H1 (cell line): ENCODE results near the gene SCUBE2. TPM values are rescaled to one million over a fixed set of nuclear protein-coding genes. Genes with fewer than 3 reads are reported as not detected.

Source experiments
- CTCF ChIA-PET: fragments of 300-600 bp; sonication (Branson Sonifier 250); formaldehyde crosslinking; loops from one replicate; lab custom pipeline; 2021; ENCODE audit not compliant: partially characterized antibody; lab: Charles Lee
- POLR2A ChIA-PET: fragments of 300-600 bp; sonication (Branson Sonifier 250); formaldehyde crosslinking; loops from one replicate; lab custom pipeline; 2021; ENCODE audit warnings: inconsistent platforms; ENCODE audit not compliant: partially characterized antibody; lab: Charles Lee
- DNase-seq, 2 experiments: peaks; one replicate each; pipeline versions ENCODE4 v3.0.0 to v3.0.0-alpha.2; 2010 to 2022; ENCODE audit warnings: low spot score in 2 of 2, low read depth in 1 of 2, mixed read lengths in 1 of 2
- FAIRE-seq: peaks from 2 replicates; lab custom pipeline; 2011; peaks lifted over from hg19 to GRCh38; lab: Jason Lieb, UNC
- H2AFZ ChIP-seq: 2 replicates; pipeline ENCODE4 v1.8.1; 2012; ENCODE audit warnings: low read length, inconsistent platforms
- H2AK5ac ChIP-seq: 2 replicates; pipeline ENCODE4 v1.6.1; 2013; ENCODE audit warnings: low read depth, low read length
- H2BK120ac ChIP-seq: replicated peaks from 2 replicates; pipeline ENCODE3; 2013; ENCODE audit warnings: low read depth, low read length, inconsistent platforms
- H2BK12ac ChIP-seq: 2 replicates; pipeline ENCODE4 v1.6.1; 2013; ENCODE audit warnings: low read depth, low read length
- H2BK15ac ChIP-seq: 2 replicates; pipeline ENCODE4 v1.6.1; 2013; ENCODE audit warnings: low read length
- H2BK20ac ChIP-seq: 2 replicates; pipeline ENCODE4 v1.6.1; 2013; ENCODE audit warnings: low read length
- H2BK5ac ChIP-seq: 2 replicates; pipeline ENCODE4 v1.6.1; 2013; ENCODE audit warnings: low read depth, low read length
- H3K14ac ChIP-seq: 2 replicates; pipeline ENCODE4 v1.6.1; 2013; ENCODE audit warnings: inconsistent platforms; ENCODE audit not compliant: insufficient read length
- H3K18ac ChIP-seq: 2 replicates; pipeline ENCODE4 v1.6.1; 2013; ENCODE audit warnings: low read length; ENCODE audit errors: extremely low read depth
- H3K23ac ChIP-seq: 2 replicates; pipeline ENCODE4 v1.6.1; 2013; ENCODE audit warnings: inconsistent platforms; ENCODE audit not compliant: insufficient read length
- H3K23me2 ChIP-seq: 2 replicates; pipeline ENCODE4 v1.6.1; 2013; ENCODE audit warnings: low read depth, low read length
- H3K27ac ChIP-seq: 2 replicates; pipeline ENCODE4 v1.6.1; 2011; ENCODE audit warnings: low read depth, low read length, inconsistent platforms
- H3K27me3 ChIP-seq, 4 experiments: replicated peaks in 1 of 4; 1 replicate in 1 of 4; 2 replicates in 3 of 4; pipeline versions ENCODE4 v1.6.1 to v1.8.1; 2011 to 2013; ENCODE audit warnings: low read length in 3 of 4, mild to moderate bottlenecking in 3 of 4, inconsistent platforms in 2 of 4, mixed read lengths in 2 of 4, moderate library complexity in 1 of 4; ENCODE audit not compliant: control insufficient read depth in 3 of 4, insufficient read depth in 3 of 4; ENCODE audit errors: extremely low read depth in 1 of 4
- H3K36me3 ChIP-seq, 4 experiments: 2 replicates each; pipeline versions ENCODE4 v1.6.1 to v1.8.1; 2011 to 2013; ENCODE audit warnings: mild to moderate bottlenecking in 4 of 4, low read length in 3 of 4, moderate library complexity in 2 of 4, control low read depth in 1 of 4, inconsistent platforms in 1 of 4; ENCODE audit not compliant: insufficient read depth in 4 of 4, control insufficient read depth in 2 of 4
- H3K4ac ChIP-seq: replicated peaks from 2 replicates; pipeline ENCODE3; 2013; ENCODE audit warnings: low read length, low read depth, mixed read lengths, inconsistent platforms; ENCODE audit not compliant: insufficient read length
- H3K4me1 ChIP-seq, 4 experiments: replicated peaks in 1 of 4; 1 replicate in 1 of 4; 2 replicates in 3 of 4; pipeline versions ENCODE4 v1.6.1 to v1.8.1; 2011 to 2013; ENCODE audit warnings: low read length in 3 of 4, inconsistent platforms in 2 of 4, mixed read lengths in 1 of 4; ENCODE audit not compliant: insufficient read depth in 4 of 4, control insufficient read depth in 3 of 4
- H3K4me2 ChIP-seq, 2 experiments: 2 replicates each; pipeline versions ENCODE4 v1.6.1 to v1.8.1; 2011 to 2013; ENCODE audit warnings: low read depth in 2 of 2, low read length in 2 of 2, control low read depth in 1 of 2, inconsistent platforms in 1 of 2, mild to moderate bottlenecking in 1 of 2; ENCODE audit not compliant: insufficient read depth in 1 of 2
- H3K4me3 ChIP-seq, 4 experiments: fragments of 200-600, 300-600 bp in 1 of 4; sonication (generic), shearing (Covaris generic), sonication (Bioruptor Twin) in 1 of 4; 2 replicates each; pipeline versions ENCODE4 v1.5.1 to v1.8.1; 2011 to 2016; ENCODE audit warnings: low read length in 4 of 4, low read depth in 3 of 4, control low read depth in 2 of 4, inconsistent platforms in 2 of 4, mild to moderate bottlenecking in 2 of 4, mixed read lengths in 1 of 4, moderate library complexity in 1 of 4; ENCODE audit not compliant: insufficient read depth in 2 of 4; ENCODE audit errors: extremely low read depth in 1 of 4
- H3K56ac ChIP-seq: replicated peaks from 2 replicates; pipeline ENCODE3; 2013; ENCODE audit warnings: low read depth, mild to moderate bottlenecking, mixed read lengths, low read length, inconsistent platforms; ENCODE audit not compliant: insufficient read length
- H3K79me1 ChIP-seq: 2 replicates; pipeline ENCODE4 v1.6.1; 2013; ENCODE audit warnings: low read depth, low read length, control low read depth
- H3K79me2 ChIP-seq, 2 experiments: 2 replicates each; pipeline versions ENCODE4 v1.6.1 to v1.8.1; 2012 to 2013; ENCODE audit warnings: low read length in 2 of 2, mild to moderate bottlenecking in 2 of 2, inconsistent platforms in 1 of 2; ENCODE audit not compliant: insufficient read depth in 2 of 2, control insufficient read depth in 1 of 2
- H3K9ac ChIP-seq, 4 experiments: replicated peaks in 1 of 4; 1 replicate in 1 of 4; 2 replicates in 3 of 4; pipeline versions ENCODE4 v1.6.1 to v1.8.1; 2011 to 2013; ENCODE audit warnings: low read depth in 3 of 4, low read length in 3 of 4, control low read depth in 2 of 4, mild to moderate bottlenecking in 2 of 4, moderate library complexity in 2 of 4, inconsistent platforms in 1 of 4; ENCODE audit errors: extremely low read depth in 1 of 4
- H3K9me3 ChIP-seq, 2 experiments: 2 replicates each; pipeline versions ENCODE4 v1.6.1 to v1.8.1; 2012 to 2013; ENCODE audit warnings: mild to moderate bottlenecking in 2 of 2, moderate library complexity in 2 of 2, control low read depth in 1 of 2, inconsistent platforms in 1 of 2, low read depth in 1 of 2, low read length in 1 of 2, mixed read lengths in 1 of 2; ENCODE audit not compliant: insufficient read depth in 2 of 2
- H4K20me1 ChIP-seq, 2 experiments: replicated peaks in 1 of 2; 2 replicates each; pipeline versions ENCODE3 to v1.8.1; 2011 to 2013; ENCODE audit warnings: inconsistent platforms in 2 of 2, low read length in 2 of 2, mild to moderate bottlenecking in 1 of 2; ENCODE audit not compliant: insufficient read depth in 2 of 2, control insufficient read depth in 1 of 2
- H4K5ac ChIP-seq: 2 replicates; pipeline ENCODE4 v1.6.1; 2013; ENCODE audit warnings: low read length, low read depth, mixed read lengths, inconsistent platforms; ENCODE audit not compliant: insufficient read length
- H4K8ac ChIP-seq: 2 replicates; pipeline ENCODE4 v1.8.0; 2013; ENCODE audit warnings: mild to moderate bottlenecking, moderate library complexity, low read length, inconsistent platforms; ENCODE audit not compliant: insufficient read depth; ENCODE audit errors: extremely low read depth
- H4K91ac ChIP-seq: replicated peaks from 2 replicates; pipeline ENCODE3; 2013; ENCODE audit warnings: low read length, mixed read lengths, inconsistent platforms; ENCODE audit not compliant: insufficient read length
- BRCA1 ChIP-seq: IDR thresholded peaks from 2 replicates; pipeline ENCODE4 v1.6.1; 2012; ENCODE audit warnings: low read depth, low read length, improper control_type of control experiment
- CBX5 ChIP-seq: fragments of 300-800, 300-1000 bp; sonication (generic); IDR thresholded peaks from 2 replicates; pipeline ENCODE4 v1.7.1; 2016; ENCODE audit warnings: antibody characterized with exemption, low read length, low read depth
- FOSL1 ChIP-seq: IDR thresholded peaks from 2 replicates; pipeline ENCODE4 v1.6.1; 2011; ENCODE audit warnings: mild to moderate bottlenecking, low read depth, low read length, moderate library complexity; ENCODE audit not compliant: insufficient read depth
- HDAC2 ChIP-seq, 2 experiments: fragments of 300-600 bp in 1 of 2; sonication (generic) in 1 of 2; IDR thresholded peaks; 2 replicates each; pipeline ENCODE4 v1.6.1; 2011 to 2012; ENCODE audit warnings: low read depth in 2 of 2, low read length in 2 of 2, mild to moderate bottlenecking in 2 of 2, moderate library complexity in 2 of 2, borderline replicate concordance in 1 of 2, inconsistent platforms in 1 of 2
- KDM5A ChIP-seq: fragments of 200-600 bp; IDR thresholded peaks from 2 replicates; pipeline ENCODE4 v1.7.1; 2012; ENCODE audit warnings: mild to moderate bottlenecking, low read length, inconsistent platforms, mixed read lengths
- PHF8 ChIP-seq: fragments of 200-600 bp; sonication (generic); conservative IDR thresholded peaks from 2 replicates; pipeline ENCODE4 v1.7.1; 2012; ENCODE audit warnings: low read depth, mild to moderate bottlenecking, inconsistent platforms, low read length, moderate library complexity
- RXRA ChIP-seq: IDR thresholded peaks from 2 replicates; pipeline ENCODE4 v1.6.1; 2011; ENCODE audit warnings: low read depth, mild to moderate bottlenecking, low read length, moderate library complexity; ENCODE audit not compliant: insufficient read depth
- TAF1 ChIP-seq: IDR thresholded peaks from 2 replicates; pipeline ENCODE4 v1.6.1; 2011; ENCODE audit warnings: mild to moderate bottlenecking, low read depth, low read length
- TBP ChIP-seq: IDR thresholded peaks from 2 replicates; pipeline ENCODE4 v1.6.1; 2011; ENCODE audit warnings: low read depth, low read length, improper control_type of control experiment
- TEAD4 ChIP-seq: IDR thresholded peaks from 2 replicates; pipeline ENCODE4 v1.6.1; 2012; ENCODE audit warnings: low read depth, low read length, inconsistent platforms, mixed read lengths
- WGBS, 2 experiments: shearing (Covaris generic) in 1 of 2; methylation state at CpG; one replicate each; pipeline versions ENCODE4 v1.1.6 to v1.1.7; 2013 to 2015; ENCODE audit warnings: low lambda C conversion rate in 2 of 2, mixed read lengths in 2 of 2, inconsistent platforms in 1 of 2, low coverage in 1 of 2, missing lambda C conversion rate in 1 of 2; ENCODE audit not compliant: insufficient replicate concordance in 2 of 2, insufficient coverage in 1 of 2, insufficient read length in 1 of 2; ENCODE audit errors: extremely low coverage in 1 of 2, missing lambda C conversion rate in 1 of 2; 5-methylcytosine and 5-hydroxymethylcytosine counted together
- polyA plus RNA-seq, 7 experiments: library from polyadenylated mRNA; depleted of rRNA in 3 of 7; stranded (reverse) in 5 of 7; unstranded in 2 of 7; fragments of >200 nt in 5 of 7; fragments of 200-250 nt in 2 of 7; gene quantifications; 1 replicate in 5 of 7; 2 replicates in 1 of 7; 4 replicates in 1 of 7; pipeline versions ENCODE4 v1.2.1 to v1.2.3, GENCODE V29; 2011 to 2013; ENCODE audit warnings: missing spikeins in 2 of 7, mixed read lengths in 2 of 7
- total RNA-seq: library from RNA; stranded (reverse); fragmentation: NEBNext Ultra II Directional; extraction: Animal tissue kit (Norgen Biotek cat#: 25700); gene quantifications from 2 replicates; pipeline ENCODE4 v1.2.1, GENCODE V29; 2021
- TF ChIP-seq, protein P1 (sequence below): IDR thresholded peaks from 2 replicates; pipeline ENCODE4 v1.6.1; 2012; ENCODE audit warnings: inconsistent platforms
- TF ChIP-seq, protein P2 (sequence below): IDR thresholded peaks from 2 replicates; pipeline ENCODE4 v1.6.1; 2012; ENCODE audit warnings: low read length, inconsistent platforms

SCUBE2 gene
- total and polyA plus RNA-seq, 2 of the 8 experiments (the other 6 are each of a cell fraction or from before 2014, with no cell fraction given) = 0.29 to 1.2 TPM

DNA sequence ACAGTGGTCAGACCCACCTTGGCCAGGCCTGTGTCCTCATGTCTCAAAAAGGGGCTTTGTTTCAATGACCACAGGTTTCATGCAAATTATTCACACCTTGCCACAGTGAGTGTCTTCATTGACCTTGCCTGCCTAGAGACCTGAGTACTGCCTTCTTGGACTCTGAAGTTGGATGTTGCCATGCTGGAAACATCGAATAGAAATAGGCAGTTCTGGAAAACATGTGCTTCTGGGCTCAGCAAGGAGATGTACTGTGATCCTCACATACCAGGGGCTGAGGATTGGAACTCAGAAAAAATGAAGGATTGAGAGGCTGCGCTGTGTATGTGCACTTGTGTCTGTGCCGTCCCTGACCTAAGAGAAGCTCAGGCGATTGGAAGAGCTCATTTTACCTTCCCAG lies 78.0 kb downstream of the SCUBE2 start:
- Histone ChIP-seq H4K91ac (no peak overlapping the region), H3K4ac (no peak overlapping the region), H3K23ac (no peak overlapping the region), H4K20me1 (no peaks in the 10 kb centered on the region), H3K79me1 (no peaks in the 10 kb centered on the region), H3K79me2 (no peaks in the 10 kb centered on the region), H2AK5ac (no peak overlapping the region), H3K23me2 (no peaks in the 10 kb centered on the region; the same call in 1 of the 2 replicates), H3K27me3 (no peaks in the 10 kb centered on the region), H2BK20ac (no peak overlapping the region), H3K56ac (no peak overlapping the region), H3K27ac (no peak overlapping the region), H3K4me2 (no peak overlapping the region), H3K9me3 (no peaks in the 10 kb centered on the region), H3K36me3 (no peaks in the 10 kb centered on the region), H2BK12ac (no peak overlapping the region), H3K18ac (no peak overlapping the region), H2BK15ac (no peak overlapping the region), H4K8ac (no peak overlapping the region), H3K14ac (no peak overlapping the region), H3K4me3 (no peak overlapping the region), H2AFZ (no peak overlapping the region), H2BK5ac (no peak overlapping the region), H3K4me1 (no peaks in the 10 kb centered on the region), H2BK120ac (no peak overlapping the region), H4K5ac (no peak overlapping the region), H3K9ac (no peak overlapping the region; a peak in 1 of 7 replicates)
- DNase-seq = no peak
- WGBS, 2 experiments = 92% methylated on average over 4 of the region's 4 CpGs; no CpG with 5 or more reads in 1 of the 2 experiments
- POLR2A ChIA-PET = no interaction called here
- FAIRE-seq = no peak
- CTCF ChIA-PET = interaction anchor here (0.5 to 7.6 kb wide), 11 partner anchors 7 to 483 kb away, joined by 3 to 90 read pairs (median 4); no protein-coding TSS in a partner anchor
- no peak for TF ChIP-seq FOSL1
- TF ChIP-seq PHF8 = no peak
- TF ChIP-seq, protein P1, sequence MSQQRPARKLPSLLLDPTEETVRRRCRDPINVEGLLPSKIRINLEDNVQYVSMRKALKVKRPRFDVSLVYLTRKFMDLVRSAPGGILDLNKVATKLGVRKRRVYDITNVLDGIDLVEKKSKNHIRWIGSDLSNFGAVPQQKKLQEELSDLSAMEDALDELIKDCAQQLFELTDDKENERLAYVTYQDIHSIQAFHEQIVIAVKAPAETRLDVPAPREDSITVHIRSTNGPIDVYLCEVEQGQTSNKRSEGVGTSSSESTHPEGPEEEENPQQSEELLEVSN = no peak
- TF ChIP-seq, protein P2, sequence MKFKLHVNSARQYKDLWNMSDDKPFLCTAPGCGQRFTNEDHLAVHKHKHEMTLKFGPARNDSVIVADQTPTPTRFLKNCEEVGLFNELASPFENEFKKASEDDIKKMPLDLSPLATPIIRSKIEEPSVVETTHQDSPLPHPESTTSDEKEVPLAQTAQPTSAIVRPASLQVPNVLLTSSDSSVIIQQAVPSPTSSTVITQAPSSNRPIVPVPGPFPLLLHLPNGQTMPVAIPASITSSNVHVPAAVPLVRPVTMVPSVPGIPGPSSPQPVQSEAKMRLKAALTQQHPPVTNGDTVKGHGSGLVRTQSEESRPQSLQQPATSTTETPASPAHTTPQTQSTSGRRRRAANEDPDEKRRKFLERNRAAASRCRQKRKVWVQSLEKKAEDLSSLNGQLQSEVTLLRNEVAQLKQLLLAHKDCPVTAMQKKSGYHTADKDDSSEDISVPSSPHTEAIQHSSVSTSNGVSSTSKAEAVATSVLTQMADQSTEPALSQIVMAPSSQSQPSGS = no peak
- TF ChIP-seq HDAC2 (IDR thresholded peaks at IDR 0.05; ENCODE audit: borderline replicate concordance in 1 of 2, low read depth in 2 of 2, low read length in 2 of 2) = no peak
- no peak for TF ChIP-seq TEAD4
- no peak for TF ChIP-seq KDM5A
- no peak for TF ChIP-seq BRCA1
- no peak for TF ChIP-seq TBP
- TF ChIP-seq RXRA = no peak
- TF ChIP-seq CBX5 = no peak
- TF ChIP-seq TAF1 = no peak
